22Rv1 (cell line): ENCODE results near the gene PPP1R26.

Experiments used
- H3K27ac ChIP-seq: fragments of 450-650 bp; 2 replicates; pipeline ENCODE4 v1.5.1; 2017
- ZFX ChIP-seq: fragments of 450-650 bp; IDR thresholded peaks from 2 replicates; pipeline ENCODE4 v1.6.1; 2017; ENCODE audit warnings: antibody characterized with exemption, borderline replicate concordance
- TF ChIP-seq, protein P1 (sequence below): fragments of 450-650 bp; IDR thresholded peaks from 2 replicates; pipeline ENCODE4 v1.5.1; 2017; ENCODE audit warnings: mild to moderate bottlenecking

Gene PPP1R26

DNA sequence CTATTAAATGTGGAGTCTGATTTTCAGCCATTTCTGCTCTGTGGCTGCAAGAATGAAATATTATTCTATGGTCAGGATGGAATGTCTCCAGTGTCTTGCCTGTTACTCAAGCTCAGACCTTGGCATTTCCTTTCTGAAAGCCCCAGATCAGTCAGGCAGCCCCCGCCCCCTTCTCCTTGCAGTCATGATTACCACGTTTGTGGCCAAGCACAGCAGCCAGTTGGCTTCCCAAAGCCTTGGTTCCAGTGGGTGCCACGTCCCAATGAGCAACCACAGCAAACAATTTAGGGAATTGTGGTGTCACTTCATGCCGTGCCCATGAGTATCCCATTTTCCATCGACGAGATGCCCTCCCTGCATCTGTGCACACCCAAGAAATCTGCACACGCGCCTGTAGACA, 56.6 kb downstream of the PPP1R26 start:
- H3K27ac ChIP-seq: no peak overlapping the region
- TF ChIP-seq ZFX: no peak
- TF ChIP-seq, protein P1, sequence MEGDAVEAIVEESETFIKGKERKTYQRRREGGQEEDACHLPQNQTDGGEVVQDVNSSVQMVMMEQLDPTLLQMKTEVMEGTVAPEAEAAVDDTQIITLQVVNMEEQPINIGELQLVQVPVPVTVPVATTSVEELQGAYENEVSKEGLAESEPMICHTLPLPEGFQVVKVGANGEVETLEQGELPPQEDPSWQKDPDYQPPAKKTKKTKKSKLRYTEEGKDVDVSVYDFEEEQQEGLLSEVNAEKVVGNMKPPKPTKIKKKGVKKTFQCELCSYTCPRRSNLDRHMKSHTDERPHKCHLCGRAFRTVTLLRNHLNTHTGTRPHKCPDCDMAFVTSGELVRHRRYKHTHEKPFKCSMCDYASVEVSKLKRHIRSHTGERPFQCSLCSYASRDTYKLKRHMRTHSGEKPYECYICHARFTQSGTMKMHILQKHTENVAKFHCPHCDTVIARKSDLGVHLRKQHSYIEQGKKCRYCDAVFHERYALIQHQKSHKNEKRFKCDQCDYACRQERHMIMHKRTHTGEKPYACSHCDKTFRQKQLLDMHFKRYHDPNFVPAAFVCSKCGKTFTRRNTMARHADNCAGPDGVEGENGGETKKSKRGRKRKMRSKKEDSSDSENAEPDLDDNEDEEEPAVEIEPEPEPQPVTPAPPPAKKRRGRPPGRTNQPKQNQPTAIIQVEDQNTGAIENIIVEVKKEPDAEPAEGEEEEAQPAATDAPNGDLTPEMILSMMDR: no peak
